Daoy (cell line): ENCODE measurements around the gene SETDB1. TPM values are rescaled to one million over a fixed set of nuclear protein-coding genes. Genes with fewer than 3 reads are reported as not detected.
A peak's percentile ranks its signal among the peaks of the same experiment; 100 is the strongest.

Experiments
- DNase-seq: peaks from one replicate; pipeline ENCODE4 v3.0.0-alpha.2; 2015; ENCODE audit warnings: low read depth
- total RNA-seq: library from RNA; depleted of rRNA; stranded (reverse); fragments of >200 nt; shearing (Covaris generic); gene quantifications from 2 replicates; pipeline ENCODE4 v1.2.3, GENCODE V29; 2014

SETDB1 gene
- total RNA-seq, 1 experiment from 2014 or later, result 37.5 TPM

- DNase-seq, result no peak
Measured at GRCh38 chr1:150931773-150932172, 5.6 kb downstream of the SETDB1 start.

DNA sequence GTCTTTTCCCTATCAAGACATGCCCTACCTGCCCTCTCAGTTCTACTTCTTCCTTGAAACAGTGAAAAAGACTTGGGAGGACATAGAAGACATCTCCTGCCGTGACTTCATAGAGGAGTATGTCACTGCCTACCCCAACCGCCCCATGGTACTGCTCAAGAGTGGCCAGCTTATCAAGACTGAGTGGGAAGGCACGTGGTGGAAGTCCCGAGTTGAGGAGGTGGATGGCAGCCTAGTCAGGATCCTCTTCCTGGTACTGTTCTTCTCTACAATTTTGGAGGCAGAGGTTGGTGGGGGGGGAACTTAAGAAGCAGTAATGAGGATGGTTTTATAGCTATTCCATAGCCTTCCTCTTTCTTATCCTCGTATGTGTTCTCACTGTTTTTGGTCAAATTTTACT is 18.7 kb downstream of the SETDB1 start:
- no peak for DNase-seq

DNA sequence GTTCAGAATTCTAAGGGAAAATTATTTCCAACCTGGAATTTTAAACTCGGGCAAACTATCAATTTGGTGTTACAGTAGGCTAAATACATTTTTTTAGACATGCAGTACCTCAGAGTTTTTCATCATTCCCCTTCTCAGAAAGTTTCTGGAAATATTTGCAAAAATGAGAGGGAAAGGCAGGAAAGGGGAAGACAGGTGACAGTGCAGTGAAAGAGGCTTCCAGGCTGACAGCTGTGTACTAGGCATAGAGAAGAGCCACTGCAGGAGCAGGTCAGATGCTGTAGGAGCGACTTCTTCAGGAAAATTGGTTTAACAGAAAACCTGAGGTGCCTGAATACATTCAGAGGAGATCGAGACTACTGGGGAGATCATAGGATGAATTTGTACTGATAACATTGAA is 28.5 kb downstream of the SETDB1 start:
- no peak for DNase-seq

- DNase-seq, result no peak
Measured at GRCh38 chr1:150955280-150955679, 29.1 kb downstream of the SETDB1 start.

DNA sequence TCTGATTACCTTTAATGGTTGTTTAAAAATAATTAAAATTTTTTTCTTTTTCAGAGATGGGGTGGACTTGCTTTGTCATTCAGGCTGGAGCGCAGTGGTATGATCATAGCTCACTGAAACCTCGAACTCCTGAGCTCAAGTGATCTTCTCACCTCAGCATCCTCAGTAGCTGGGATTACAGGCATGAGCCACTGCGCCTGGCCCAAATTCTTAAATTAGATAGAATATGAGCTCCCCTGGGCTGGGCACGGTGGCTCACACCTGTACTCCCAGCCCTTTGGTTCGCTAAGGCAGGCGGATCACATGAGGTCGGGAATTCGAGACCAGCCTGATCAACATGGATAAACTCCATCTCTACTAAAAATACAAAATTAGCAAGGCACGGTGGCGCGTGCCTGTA is 31.5 kb downstream of the SETDB1 start:
- DNase-seq, result no peak

DNA sequence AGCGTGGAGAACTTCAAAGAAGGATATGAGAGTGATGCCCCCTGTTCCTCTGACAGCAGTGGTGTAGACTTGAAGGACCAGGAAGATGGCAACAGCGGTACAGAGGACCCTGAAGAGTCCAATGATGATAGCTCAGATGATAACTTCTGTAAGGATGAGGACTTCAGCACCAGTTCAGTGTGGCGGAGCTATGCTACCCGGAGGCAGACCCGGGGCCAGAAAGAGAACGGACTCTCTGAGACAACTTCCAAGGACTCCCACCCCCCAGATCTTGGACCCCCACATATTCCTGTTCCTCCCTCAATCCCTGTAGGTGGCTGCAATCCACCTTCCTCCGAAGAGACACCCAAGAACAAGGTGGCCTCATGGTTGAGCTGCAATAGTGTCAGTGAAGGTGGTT is 34.5 kb downstream of the SETDB1 start:
- DNase-seq, result no peak

DNA sequence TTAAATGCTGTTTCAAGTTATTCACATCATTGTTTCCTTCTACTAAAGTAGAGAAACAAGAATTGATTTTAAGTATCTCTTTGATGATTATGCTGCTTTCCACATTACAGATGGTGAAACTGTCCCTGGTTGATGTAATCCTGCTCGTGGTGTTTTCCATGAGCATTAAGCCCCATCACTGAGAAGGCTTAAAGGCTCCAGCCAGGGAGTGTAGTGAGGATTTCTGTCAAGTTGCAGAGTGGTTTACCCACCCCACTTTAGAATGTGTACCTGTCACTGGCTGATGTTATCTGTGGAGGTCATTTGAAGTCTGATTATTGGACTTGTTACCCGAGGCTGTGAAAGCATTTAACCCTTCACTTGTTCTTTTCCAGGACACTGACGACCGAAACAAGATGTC is 35.6 kb downstream of the SETDB1 start:
- no peak for DNase-seq

GRCh38 chr1:150963321-150964163 is 37.4 kb downstream of the SETDB1 start:
- no peak for DNase-seq

GRCh38 chr1:150964164-150964489 is 38.0 kb downstream of the SETDB1 start:
- no peak for DNase-seq

- DNase-seq, result no peak
Measured at GRCh38 chr1:150965605-150966004, 39.4 kb downstream of the SETDB1 start.

DNA sequence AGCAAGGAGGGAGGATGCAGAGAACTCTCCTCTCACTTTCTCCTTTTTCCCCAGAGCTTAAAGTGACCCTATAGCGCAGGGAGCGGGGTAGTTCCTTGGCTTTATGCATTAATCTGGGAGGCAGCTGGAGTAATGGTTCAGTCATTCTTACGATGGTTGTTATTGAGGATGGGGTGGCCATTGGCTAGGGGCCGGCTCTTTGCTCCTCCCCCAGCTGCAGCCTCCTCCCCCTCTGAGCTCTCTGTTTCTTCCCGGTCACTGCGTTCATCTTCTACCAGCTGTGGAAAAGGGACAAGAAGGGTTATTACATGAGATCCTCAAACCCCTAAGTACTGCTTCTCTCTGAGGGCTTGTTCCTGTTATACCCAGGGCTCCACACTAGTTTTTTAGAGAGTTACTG is 39.8 kb downstream of the SETDB1 start:
- no peak for DNase-seq

GRCh38 chr1:150967936-150968335 is 41.8 kb downstream of the SETDB1 start:
- no peak for DNase-seq

GRCh38 chr1:150968491-150968890 is 42.3 kb downstream of the SETDB1 start:
- no peak for DNase-seq

GRCh38 chr1:150969626-150970025 is 43.5 kb downstream of the SETDB1 start:
- DNase-seq, result no peak

GRCh38 chr1:150970808-150971582 is 44.8 kb downstream of the SETDB1 start:
- no peak for DNase-seq

DNA sequence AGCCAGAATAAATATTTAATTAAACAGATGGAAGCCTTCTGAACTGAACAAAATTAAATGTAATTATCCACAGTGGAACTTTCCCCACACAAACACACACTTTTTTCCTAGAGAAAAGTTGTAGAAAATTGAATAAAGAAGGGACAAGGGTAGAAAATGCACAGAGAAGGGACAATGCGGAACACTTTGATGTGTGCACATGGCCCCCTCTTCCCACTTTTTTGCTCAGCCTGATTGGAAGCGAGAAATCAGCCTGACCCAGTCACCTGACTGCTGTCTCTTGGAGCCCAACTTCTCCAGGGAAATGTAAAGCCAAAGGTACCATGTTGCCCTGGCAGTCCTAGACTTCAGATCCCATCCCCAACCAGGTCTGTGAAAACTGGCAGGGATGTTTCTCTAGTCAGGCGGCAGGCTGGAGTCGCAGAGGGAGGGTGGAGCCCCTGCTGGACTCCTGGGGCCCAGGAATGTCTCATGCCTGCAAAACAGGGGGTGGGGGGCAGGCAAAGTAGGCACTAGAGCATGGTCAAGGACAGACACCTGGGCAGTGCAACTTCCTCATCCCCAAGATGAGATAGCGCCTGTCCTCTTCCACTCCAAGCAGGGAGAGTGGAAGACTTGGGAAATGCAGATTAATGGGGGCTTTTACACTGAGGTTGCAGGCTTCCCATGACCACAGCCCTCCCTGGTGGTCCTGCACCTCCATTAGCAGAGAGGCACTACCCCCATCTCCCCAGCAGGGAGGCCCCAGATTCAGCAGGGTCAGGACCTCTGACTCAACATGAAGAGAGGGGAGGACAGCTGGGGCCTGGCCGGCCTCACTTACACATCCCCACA is 45.6 kb downstream of the SETDB1 start:
- DNase-seq, result no peak

- no peak for DNase-seq
Measured at GRCh38 chr1:150972417-150972940, 46.3 kb downstream of the SETDB1 start.

GRCh38 chr1:150973258-150973835 is 47.2 kb downstream of the SETDB1 start:
- DNase-seq, result peak; percentile 35

GRCh38 chr1:150973836-150974579 is 47.8 kb downstream of the SETDB1 start:
- DNase-seq, result peak; percentile 57

GRCh38 chr1:150974580-150975478 is 48.7 kb downstream of the SETDB1 start, which contains the start of gene CERS2:
CERS2 (minus strand) TSS chr1:150974835; CDS start chr1:150969090, 5,745 bp downstream.
- peak; percentile 82 for DNase-seq
